Measurements from ENCODE around the gene RAB4A.

RAB4A gene

DNA sequence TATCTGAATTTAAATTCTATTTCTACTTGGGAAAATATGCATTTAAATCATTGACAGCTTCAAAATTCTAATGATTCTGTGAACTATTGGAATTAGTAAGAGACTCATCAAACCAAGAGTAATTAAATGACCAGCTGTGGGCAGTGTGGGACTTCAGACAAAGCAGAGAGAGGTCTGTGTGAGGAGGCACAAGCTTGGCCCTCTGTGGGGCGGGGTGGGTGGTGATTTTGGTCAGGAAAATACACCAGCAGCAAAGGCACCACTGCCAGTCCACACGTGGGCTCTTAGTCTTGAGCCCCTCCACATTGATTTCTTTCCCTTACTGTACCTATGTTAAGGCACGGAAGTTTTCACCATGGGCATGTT is 39.2 kb upstream of the RAB4A start:
- DNase-seq (ENCODE audit: low read depth in 2 of 2) = no peak
- TF ChIP-seq, protein P1, sequence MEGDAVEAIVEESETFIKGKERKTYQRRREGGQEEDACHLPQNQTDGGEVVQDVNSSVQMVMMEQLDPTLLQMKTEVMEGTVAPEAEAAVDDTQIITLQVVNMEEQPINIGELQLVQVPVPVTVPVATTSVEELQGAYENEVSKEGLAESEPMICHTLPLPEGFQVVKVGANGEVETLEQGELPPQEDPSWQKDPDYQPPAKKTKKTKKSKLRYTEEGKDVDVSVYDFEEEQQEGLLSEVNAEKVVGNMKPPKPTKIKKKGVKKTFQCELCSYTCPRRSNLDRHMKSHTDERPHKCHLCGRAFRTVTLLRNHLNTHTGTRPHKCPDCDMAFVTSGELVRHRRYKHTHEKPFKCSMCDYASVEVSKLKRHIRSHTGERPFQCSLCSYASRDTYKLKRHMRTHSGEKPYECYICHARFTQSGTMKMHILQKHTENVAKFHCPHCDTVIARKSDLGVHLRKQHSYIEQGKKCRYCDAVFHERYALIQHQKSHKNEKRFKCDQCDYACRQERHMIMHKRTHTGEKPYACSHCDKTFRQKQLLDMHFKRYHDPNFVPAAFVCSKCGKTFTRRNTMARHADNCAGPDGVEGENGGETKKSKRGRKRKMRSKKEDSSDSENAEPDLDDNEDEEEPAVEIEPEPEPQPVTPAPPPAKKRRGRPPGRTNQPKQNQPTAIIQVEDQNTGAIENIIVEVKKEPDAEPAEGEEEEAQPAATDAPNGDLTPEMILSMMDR (IDR thresholded peaks at IDR 0.05; ENCODE audit: low read depth, low read length) = no peak
- no peak overlapping the region for H3K4me3 ChIP-seq (replicated peaks in 1 of 2; ENCODE audit: low read depth in 2 of 2, low read length in 2 of 2)

DNA sequence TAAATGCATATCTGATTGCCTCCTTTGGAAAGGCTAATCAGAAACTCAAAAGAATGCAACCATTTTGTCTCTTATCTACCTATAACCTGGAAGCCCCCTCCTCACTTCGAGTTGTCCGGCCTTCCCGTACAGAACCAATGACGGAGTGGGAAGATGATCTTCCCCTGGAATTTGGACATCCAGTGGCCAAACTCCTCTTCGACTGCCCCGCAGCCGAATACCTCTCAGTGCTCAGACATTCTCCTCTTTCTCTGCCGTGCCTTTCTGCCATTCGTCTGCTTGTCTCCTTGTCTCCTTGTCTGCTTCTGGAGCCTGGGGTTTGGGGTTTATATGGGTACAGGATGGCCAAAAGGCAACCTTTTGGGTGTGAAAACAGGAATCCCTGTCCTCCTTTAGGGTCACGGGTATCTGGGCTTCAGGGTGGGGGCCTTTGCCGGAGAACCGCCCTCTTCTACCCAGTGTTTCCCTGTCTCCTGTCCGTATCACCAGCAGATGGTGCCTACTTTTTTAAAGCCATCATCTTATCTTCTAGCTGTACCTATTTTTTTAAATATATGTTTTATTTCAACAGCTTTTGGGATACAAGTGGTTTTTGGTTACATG is 35.9 kb upstream of the RAB4A start:
- DNase-seq (ENCODE audit: low read depth in 2 of 2) = no peak
- no peak overlapping the region for H3K4me3 ChIP-seq (replicated peaks in 1 of 2; ENCODE audit: low read depth in 2 of 2, low read length in 2 of 2)
- TF ChIP-seq, protein P1 (IDR thresholded peaks at IDR 0.05; ENCODE audit: low read depth, low read length) = no peak

- no peak overlapping the region for H3K4me3 ChIP-seq (replicated peaks in 1 of 2; ENCODE audit: low read depth in 2 of 2, low read length in 2 of 2)
- DNase-seq (ENCODE audit: low read depth in 2 of 2) = no peak
- TF ChIP-seq, protein P1 (IDR thresholded peaks at IDR 0.05; ENCODE audit: low read depth, low read length) = no peak
These were observed 33.6 kb upstream of the RAB4A start for GRCh38 chr1:229237320-229237719.

GRCh38 chr1:229238231-229238630 is 32.7 kb upstream of the RAB4A start:
- no peak overlapping the region for H3K4me3 ChIP-seq (replicated peaks in 1 of 2; ENCODE audit: low read depth in 2 of 2, low read length in 2 of 2)
- DNase-seq (ENCODE audit: low read depth in 2 of 2) = no peak
- TF ChIP-seq, protein P1 (IDR thresholded peaks at IDR 0.05; ENCODE audit: low read depth, low read length) = no peak

- TF ChIP-seq, protein P1 (IDR thresholded peaks at IDR 0.05; ENCODE audit: low read depth, low read length) = no peak
- H3K4me3 ChIP-seq (replicated peaks in 1 of 2; ENCODE audit: low read depth in 2 of 2, low read length in 2 of 2) = no peak overlapping the region
- DNase-seq (ENCODE audit: low read depth in 2 of 2) = peak; percentile 38 to 56
These were observed 32.1 kb upstream of the RAB4A start for GRCh38 chr1:229238674-229239415.

GRCh38 chr1:229240532-229240931 is 30.4 kb upstream of the RAB4A start:
- TF ChIP-seq, protein P1 (IDR thresholded peaks at IDR 0.05; ENCODE audit: low read depth, low read length) = no peak
- H3K4me3 ChIP-seq (replicated peaks in 1 of 2; ENCODE audit: low read depth in 2 of 2, low read length in 2 of 2) = no peak overlapping the region

More at GRCh38 chr1:229240532-229240931, 30.4 kb upstream of the RAB4A start:
- no peak for DNase-seq (ENCODE audit: low read depth in 2 of 2)
